SK-N-SH (cell line): ENCODE measurements around the gene POLE2.

Source experiments
- CTCF ChIP-seq: fragments of 200-600 bp; sonication (generic); IDR thresholded peaks from 2 replicates; pipeline ENCODE4 v1.6.1; 2017; ENCODE audit warnings: antibody characterized with exemption, mild to moderate bottlenecking, moderate library complexity
- JUND ChIP-seq: IDR thresholded peaks from 2 replicates; pipeline ENCODE4 v1.4.0; 2012
- RAD21 ChIP-seq: IDR thresholded peaks from 2 replicates; pipeline ENCODE4 v1.6.1; 2012; ENCODE audit warnings: mild to moderate bottlenecking, low read length
- TAF1 ChIP-seq: IDR thresholded peaks from 2 replicates; pipeline ENCODE4 v1.6.1; 2012; ENCODE audit warnings: low read depth, mild to moderate bottlenecking, low read length, moderate library complexity, borderline replicate concordance
- USF1 ChIP-seq: IDR thresholded peaks from 2 replicates; pipeline ENCODE4 v1.4.0; 2012; ENCODE audit warnings: low read depth, borderline replicate concordance
- TF ChIP-seq, protein P1 (sequence below): IDR thresholded peaks from 2 replicates; pipeline ENCODE4 v1.4.0; 2012; ENCODE audit warnings: low read depth, borderline replicate concordance

- TF ChIP-seq TAF1 (no peak), CTCF (no peak), JUND (no peak), USF1 (no peak), RAD21 (no peak)
- TF ChIP-seq, protein P1, sequence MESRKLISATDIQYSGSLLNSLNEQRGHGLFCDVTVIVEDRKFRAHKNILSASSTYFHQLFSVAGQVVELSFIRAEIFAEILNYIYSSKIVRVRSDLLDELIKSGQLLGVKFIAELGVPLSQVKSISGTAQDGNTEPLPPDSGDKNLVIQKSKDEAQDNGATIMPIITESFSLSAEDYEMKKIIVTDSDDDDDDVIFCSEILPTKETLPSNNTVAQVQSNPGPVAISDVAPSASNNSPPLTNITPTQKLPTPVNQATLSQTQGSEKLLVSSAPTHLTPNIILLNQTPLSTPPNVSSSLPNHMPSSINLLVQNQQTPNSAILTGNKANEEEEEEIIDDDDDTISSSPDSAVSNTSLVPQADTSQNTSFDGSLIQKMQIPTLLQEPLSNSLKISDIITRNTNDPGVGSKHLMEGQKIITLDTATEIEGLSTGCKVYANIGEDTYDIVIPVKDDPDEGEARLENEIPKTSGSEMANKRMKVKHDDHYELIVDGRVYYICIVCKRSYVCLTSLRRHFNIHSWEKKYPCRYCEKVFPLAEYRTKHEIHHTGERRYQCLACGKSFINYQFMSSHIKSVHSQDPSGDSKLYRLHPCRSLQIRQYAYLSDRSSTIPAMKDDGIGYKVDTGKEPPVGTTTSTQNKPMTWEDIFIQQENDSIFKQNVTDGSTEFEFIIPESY, result no peak
Measured at GRCh38 chr14:49732896-49733295, 44.9 kb upstream of the POLE2 start.
